ENCODE data around the gene CBX4.

DNA sequence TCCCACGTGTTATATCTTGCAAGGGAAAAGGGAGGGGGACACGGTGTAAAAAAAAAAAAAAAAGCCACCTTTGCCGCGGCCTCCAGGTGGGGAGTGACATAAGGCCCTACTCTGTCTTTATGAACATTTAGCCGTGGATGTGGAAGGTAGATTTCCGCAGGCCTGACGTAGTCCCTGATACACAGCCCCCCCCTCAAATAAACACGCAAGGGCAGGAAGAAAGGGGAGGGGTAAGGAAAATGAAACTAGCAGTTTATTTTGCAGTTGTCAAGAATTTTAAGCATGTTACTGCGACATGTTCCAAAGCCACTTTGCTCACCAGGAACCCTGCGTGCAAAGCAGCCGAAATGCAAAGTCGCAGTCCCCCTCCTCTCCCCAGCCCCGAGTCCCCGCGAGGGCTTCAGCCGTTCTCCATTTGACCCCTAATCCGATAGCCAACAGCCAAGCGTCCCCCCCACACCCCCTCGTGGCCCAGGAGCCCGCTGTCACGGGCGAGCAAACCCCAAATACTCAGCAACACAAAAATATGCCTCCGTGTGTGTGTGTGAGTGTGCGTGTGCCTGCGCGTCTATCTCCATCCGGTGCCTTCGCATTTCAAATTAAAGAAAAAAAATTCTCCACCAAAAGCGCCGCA, 1.2 kb downstream of the CBX4 start:
- TF ChIP-seq EZH2 (IDR thresholded peaks at IDR 0.05) (peak; percentile 69), EZH2phosphoT487 (IDR thresholded peaks at IDR 0.05) (no peak)
- TF ChIP-seq, protein P1, sequence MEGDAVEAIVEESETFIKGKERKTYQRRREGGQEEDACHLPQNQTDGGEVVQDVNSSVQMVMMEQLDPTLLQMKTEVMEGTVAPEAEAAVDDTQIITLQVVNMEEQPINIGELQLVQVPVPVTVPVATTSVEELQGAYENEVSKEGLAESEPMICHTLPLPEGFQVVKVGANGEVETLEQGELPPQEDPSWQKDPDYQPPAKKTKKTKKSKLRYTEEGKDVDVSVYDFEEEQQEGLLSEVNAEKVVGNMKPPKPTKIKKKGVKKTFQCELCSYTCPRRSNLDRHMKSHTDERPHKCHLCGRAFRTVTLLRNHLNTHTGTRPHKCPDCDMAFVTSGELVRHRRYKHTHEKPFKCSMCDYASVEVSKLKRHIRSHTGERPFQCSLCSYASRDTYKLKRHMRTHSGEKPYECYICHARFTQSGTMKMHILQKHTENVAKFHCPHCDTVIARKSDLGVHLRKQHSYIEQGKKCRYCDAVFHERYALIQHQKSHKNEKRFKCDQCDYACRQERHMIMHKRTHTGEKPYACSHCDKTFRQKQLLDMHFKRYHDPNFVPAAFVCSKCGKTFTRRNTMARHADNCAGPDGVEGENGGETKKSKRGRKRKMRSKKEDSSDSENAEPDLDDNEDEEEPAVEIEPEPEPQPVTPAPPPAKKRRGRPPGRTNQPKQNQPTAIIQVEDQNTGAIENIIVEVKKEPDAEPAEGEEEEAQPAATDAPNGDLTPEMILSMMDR (IDR thresholded peaks at IDR 0.05) = no peak
